Neutrophil (primary cell): ENCODE results near the gene GUSB.

ENCODE experiments used
- H3K27ac ChIP-seq: fragments of 200-600 bp; sonication (generic); 2 replicates; pipeline ENCODE4 v1.5.1; 2016; ENCODE audit warnings: mild to moderate bottlenecking, moderate library complexity
- H3K27me3 ChIP-seq: fragments of 200-600 bp; sonication (generic); 2 replicates; pipeline ENCODE4 v1.6.0; 2016; ENCODE audit warnings: mild to moderate bottlenecking
- H3K36me3 ChIP-seq: fragments of 200-600 bp; sonication (generic); 2 replicates; pipeline ENCODE4 v1.5.1; 2017
- H3K4me1 ChIP-seq, 2 experiments: fragments of 200-600 bp in 1 of 2; sonication (generic) in 1 of 2; 1 replicate in 1 of 2; 2 replicates in 1 of 2; pipeline versions ENCODE4 v1.5.1 to v1.6.1; 2013 to 2016; ENCODE audit warnings: low read depth in 1 of 2, low read length in 1 of 2, mild to moderate bottlenecking in 1 of 2, moderate library complexity in 1 of 2; ENCODE audit not compliant: control insufficient read depth in 1 of 2, insufficient read depth in 1 of 2
- H3K4me3 ChIP-seq, 2 experiments: fragments of 200-600 bp in 1 of 2; sonication (generic) in 1 of 2; 1 replicate in 1 of 2; 2 replicates in 1 of 2; pipeline ENCODE4 v1.5.1; 2013 to 2016; ENCODE audit warnings: low read depth in 1 of 2, low read length in 1 of 2, mild to moderate bottlenecking in 1 of 2, moderate library complexity in 1 of 2
- H3K9me3 ChIP-seq: fragments of 200-600 bp; sonication (generic); 2 replicates; pipeline ENCODE4 v1.5.1; 2016
- CTCF ChIP-seq: fragments of 200-600 bp; sonication (generic); IDR thresholded peaks from 2 replicates; pipeline ENCODE4 v1.5.1; 2016; ENCODE audit warnings: antibody characterized with exemption

The GUSB gene

GRCh38 chr7:65974876-65975275 lies 7.1 kb downstream of the GUSB start:
- H3K4me3 ChIP-seq, result no peak overlapping the region
- TF ChIP-seq CTCF, result no peak
- no peak overlapping the region for H3K27ac ChIP-seq
- no peaks in the 10 kb centered on the region for H3K9me3 ChIP-seq
- no peaks in the 10 kb centered on the region for H3K27me3 ChIP-seq
- H3K36me3 ChIP-seq, result peaks cover 80% of the 10 kb centered on the region
- H3K4me1 ChIP-seq, result no peaks in the 10 kb centered on the region

GRCh38 chr7:65974191-65974801 lies 7.7 kb downstream of the GUSB start:
- peaks cover 80% of the 10 kb centered on the region for H3K36me3 ChIP-seq
- no peaks in the 10 kb centered on the region for H3K4me1 ChIP-seq
- no peak overlapping the region for H3K27ac ChIP-seq
- H3K9me3 ChIP-seq, result no peaks in the 10 kb centered on the region
- TF ChIP-seq CTCF, result no peak
- no peak overlapping the region for H3K4me3 ChIP-seq
- H3K27me3 ChIP-seq, result no peaks in the 10 kb centered on the region

GRCh38 chr7:65972976-65973375 lies 9.0 kb downstream of the GUSB start:
- H3K4me1 ChIP-seq, result no peaks in the 10 kb centered on the region
- no peak for TF ChIP-seq CTCF
- H3K27me3 ChIP-seq, result no peaks in the 10 kb centered on the region
- H3K9me3 ChIP-seq, result no peaks in the 10 kb centered on the region
- peaks cover 85% of the 10 kb centered on the region for H3K36me3 ChIP-seq
- no peak overlapping the region for H3K4me3 ChIP-seq
- H3K27ac ChIP-seq, result no peak overlapping the region

GRCh38 chr7:65971021-65971420 lies 11.0 kb downstream of the GUSB start:
- Histone ChIP-seq H3K36me3 (peaks cover 97% of the 10 kb centered on the region), H3K4me1 (no peaks in the 10 kb centered on the region), H3K9me3 (no peaks in the 10 kb centered on the region), H3K27ac (no peak overlapping the region), H3K27me3 (no peaks in the 10 kb centered on the region), H3K4me3 (no peak overlapping the region)
- TF ChIP-seq CTCF, result no peak

- Histone ChIP-seq H3K36me3 (peaks cover 97% of the 10 kb centered on the region), H3K27ac (no peak overlapping the region), H3K4me1 (no peaks in the 10 kb centered on the region), H3K4me3 (no peak overlapping the region), H3K27me3 (no peaks in the 10 kb centered on the region), H3K9me3 (no peaks in the 10 kb centered on the region)
- TF ChIP-seq CTCF, result no peak
Observed at GRCh38 chr7:65968256-65969185, 13.5 kb downstream of the GUSB start.
